Epithelial cell of esophagus (primary cell): ENCODE measurements around the gene SEC31A.
A peak's percentile ranks its signal among the peaks of the same experiment; 100 is the strongest.

ENCODE experiments used
- DNase-seq: peaks from one replicate; pipeline ENCODE4 v3.0.0; 2010; ENCODE audit warnings: low read depth
- H3K4me3 ChIP-seq: 2 replicates; pipeline ENCODE4 v1.5.1; 2011; ENCODE audit warnings: mild to moderate bottlenecking, low read length, control low read depth
- TF ChIP-seq, protein P1 (sequence below): IDR thresholded peaks from 2 replicates; pipeline ENCODE4 v1.5.1; 2011; ENCODE audit warnings: low read depth, mild to moderate bottlenecking, low read length, control low read depth, inconsistent platforms; ENCODE audit not compliant: insufficient read depth; ENCODE audit errors: missing control alignments

Gene SEC31A

DNA sequence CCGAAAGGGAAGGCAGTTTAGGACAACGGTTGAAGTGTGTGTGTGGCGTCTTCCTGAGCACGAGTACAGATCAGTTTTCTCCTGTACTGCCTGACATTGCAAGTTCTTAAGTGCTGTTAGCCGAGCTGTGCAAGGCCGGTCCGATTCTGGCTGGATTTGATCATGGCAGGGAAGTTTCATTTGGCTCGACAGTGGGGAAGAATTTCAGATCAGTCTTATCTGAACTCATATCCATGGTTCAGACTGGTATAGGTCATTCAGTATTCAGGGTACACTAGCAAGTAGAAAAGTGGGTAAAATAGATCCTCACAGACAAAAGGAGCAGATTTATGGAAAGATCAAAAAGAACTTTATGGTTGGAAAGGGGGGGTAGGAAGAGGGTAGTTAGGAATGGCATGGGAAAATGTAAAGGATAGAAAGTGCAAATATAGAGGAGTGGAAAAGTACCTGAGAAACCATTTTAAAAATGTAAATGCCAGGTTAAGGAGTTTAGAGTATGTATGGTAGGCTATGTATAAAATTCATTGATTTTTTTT lies 10.3 kb upstream of the SEC31A start:
- DNase-seq: no peak
- TF ChIP-seq, protein P1, sequence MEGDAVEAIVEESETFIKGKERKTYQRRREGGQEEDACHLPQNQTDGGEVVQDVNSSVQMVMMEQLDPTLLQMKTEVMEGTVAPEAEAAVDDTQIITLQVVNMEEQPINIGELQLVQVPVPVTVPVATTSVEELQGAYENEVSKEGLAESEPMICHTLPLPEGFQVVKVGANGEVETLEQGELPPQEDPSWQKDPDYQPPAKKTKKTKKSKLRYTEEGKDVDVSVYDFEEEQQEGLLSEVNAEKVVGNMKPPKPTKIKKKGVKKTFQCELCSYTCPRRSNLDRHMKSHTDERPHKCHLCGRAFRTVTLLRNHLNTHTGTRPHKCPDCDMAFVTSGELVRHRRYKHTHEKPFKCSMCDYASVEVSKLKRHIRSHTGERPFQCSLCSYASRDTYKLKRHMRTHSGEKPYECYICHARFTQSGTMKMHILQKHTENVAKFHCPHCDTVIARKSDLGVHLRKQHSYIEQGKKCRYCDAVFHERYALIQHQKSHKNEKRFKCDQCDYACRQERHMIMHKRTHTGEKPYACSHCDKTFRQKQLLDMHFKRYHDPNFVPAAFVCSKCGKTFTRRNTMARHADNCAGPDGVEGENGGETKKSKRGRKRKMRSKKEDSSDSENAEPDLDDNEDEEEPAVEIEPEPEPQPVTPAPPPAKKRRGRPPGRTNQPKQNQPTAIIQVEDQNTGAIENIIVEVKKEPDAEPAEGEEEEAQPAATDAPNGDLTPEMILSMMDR: no peak
- peak overlapping the region; percentile 89 for H3K4me3 ChIP-seq

DNA sequence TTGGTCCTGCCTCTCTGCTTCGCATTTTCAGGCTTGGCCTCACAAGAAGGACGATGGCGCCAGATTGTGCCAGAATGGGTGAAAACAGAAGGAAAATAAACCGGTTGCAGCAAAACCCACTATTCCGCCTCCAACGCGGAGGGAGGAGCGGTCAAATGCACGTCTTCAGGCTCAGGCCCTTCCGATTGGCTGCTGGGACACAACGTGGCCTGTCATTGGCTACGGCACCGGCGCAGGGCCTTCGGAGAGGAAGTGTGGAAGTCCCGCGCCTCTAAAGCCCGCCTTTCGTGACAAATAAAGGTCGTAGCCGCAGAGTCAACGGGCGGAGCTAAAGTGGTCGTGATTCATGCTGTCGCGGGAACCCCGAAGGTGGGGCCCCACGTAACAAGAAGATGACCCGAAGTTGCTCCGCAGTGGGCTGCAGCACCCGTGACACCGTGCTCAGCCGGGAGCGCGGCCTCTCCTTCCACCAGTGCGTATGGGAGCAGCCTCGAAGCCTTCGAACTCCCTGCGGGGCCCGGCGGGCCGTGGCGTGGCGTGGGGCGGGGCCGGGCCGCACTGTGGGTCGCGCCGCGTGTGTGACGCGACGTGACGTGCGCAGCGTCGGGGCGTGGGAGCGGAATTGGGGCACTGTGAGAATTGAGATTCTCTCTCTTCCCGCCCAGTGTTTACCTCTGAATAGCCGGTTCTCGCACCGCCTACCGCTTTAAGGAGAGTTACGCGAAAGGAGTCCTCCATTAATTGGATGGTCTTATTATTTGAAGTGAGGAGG lies 9.6 kb upstream of the SEC31A start, which contains the start of gene THAP9:
TSS of gene THAP9 (plus strand) at position 325 of the 772 bp plus-strand sequence. CDS start at position 393, 68 bp downstream.
- peak; percentile 100 for DNase-seq
- TF ChIP-seq, protein P1: no peak
- peak within 1 kb of the TSS; percentile 89 for H3K4me3 ChIP-seq

DNA sequence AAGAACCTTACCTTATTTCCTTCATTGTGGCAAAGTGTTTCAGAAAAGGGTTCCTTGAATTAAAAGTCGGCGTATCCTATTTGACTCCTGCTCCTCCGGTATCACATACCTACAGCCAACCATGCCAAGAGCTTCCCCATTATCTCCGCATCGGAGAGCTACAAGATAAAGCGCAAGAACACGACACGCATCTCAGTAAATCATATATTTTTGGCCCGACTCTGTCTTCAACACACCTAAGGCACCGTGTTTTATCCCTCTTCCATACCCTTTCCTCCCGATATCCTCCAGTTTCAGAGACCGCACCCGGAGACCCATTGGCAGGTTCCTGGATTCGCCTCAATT lies 9.1 kb upstream of the SEC31A start:
- peak; percentile 47 for DNase-seq
- peak overlapping the region; percentile 89 for H3K4me3 ChIP-seq
- TF ChIP-seq, protein P1: no peak

DNA sequence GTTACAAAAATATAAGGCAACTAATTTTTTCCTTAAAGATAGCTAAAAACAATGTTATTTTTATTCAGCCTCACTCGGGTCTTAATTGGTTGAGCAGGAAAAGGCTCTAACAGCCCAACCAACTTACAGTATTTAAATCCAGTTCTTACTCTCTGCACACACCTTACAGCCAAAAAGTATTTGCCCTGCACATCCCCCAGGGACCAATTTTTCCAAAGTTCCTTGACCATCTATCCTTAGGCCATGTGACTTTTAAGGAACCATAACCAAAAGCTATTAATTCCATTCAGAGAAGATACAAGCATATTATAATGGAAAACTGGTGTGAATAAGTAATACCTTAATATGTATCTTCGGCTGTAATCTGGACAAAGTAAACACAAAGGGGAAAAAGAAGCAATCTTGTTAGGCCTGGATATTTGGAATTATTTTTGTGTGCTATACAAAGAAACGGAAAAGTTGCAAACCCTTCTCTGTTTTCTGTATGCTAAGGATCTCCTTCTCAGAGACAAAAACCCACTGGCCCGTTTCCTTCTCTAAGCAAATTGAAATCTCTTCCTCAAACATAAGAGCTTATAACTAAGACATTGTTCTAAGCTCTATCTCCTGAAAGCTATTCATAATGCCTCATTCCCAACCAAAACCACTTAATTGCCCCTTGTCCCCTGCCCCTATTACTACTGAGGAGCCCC lies 8.6 kb upstream of the SEC31A start:
- peak overlapping the region; percentile 89 for H3K4me3 ChIP-seq
- peak; percentile 9 for DNase-seq
- TF ChIP-seq, protein P1: no peak

DNA sequence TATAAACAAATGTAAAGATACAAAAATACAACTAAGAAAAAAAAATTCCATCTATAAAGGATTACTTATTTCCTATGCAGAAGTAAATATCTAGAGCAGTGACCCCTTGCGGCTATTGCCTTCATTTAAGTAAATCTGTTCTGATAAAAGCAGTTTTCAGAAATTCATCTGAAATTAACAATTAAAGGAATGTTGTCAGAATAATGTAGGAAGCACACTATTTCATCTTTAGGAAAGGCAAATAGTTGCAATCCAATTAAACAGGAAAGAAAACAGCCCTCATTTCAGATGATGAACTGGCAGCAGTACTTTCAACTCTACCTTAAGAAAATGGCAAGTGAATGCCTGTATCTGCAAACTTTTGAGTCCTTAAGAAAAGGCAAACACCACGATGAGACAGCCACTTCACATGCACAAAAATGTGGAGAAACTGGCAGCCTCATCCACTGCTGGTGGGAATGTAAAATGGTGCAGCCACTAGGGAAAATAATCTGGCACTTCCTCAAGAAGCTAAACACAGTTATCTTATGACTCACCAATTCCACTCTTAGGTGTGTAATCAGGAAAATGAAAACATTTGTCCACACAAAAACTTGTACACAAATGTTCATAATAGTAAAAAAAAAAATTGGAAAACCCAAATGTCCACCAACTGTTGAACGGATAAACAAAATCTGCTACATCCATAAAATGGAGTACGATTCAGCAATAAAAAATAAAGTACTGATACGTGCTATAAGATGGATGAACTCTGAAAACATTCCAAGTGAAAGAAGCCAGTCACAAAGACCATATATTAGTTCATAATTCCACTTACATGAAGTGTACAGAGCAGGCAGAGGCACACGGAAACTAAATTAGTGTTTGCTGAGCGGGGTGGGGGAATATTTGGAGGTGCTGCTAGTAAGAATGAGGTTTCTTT lies 7.6 kb upstream of the SEC31A start:
- peak overlapping the region; percentile 89 for H3K4me3 ChIP-seq
- DNase-seq: peak; percentile 79
- TF ChIP-seq, protein P1: peak; percentile 36

DNA sequence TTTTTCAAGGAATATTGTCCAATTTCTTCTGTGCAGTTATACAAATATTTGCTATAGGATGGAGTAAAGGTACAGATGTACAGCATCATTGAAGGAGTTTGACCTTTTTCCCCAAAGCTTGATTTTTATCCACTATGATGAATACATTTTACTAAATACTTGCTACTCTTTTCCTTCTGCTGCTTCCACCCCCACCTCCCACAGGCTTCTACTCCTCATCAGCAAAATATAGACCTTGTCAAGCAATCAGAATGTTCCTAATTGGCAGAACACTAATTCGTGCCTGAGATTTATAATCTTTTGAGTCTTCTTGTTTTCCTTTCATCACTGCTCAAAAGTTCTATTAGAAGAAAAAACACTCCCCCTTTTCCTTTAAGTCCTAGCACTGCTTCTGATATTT lies 5.8 kb upstream of the SEC31A start:
- H3K4me3 ChIP-seq: no peak overlapping the region
- TF ChIP-seq, protein P1: no peak
- no peak for DNase-seq
